ENCODE data around the gene AEBP1.

AEBP1 gene

GRCh38 chr7:44110719-44111635 is 6.8 kb downstream of the AEBP1 start:
- in situ Hi-C loops (cut with MboI; ENCODE audit: low sequenced_read_pairs), result no loop called here
- Histone ChIP-seq H3K9me3 (no peaks in the 10 kb centered on the region), H3K4me1 (no peaks in the 10 kb centered on the region), H3K36me3 (replicated peaks) (peaks cover 17% of the 10 kb centered on the region), H3K4me3 (no peak overlapping the region), H3K27me3 (ENCODE audit: low read depth) (no peaks in the 10 kb centered on the region)
- no peak for DNase-seq (ENCODE audit: low spot score in 2 of 2)

DNA sequence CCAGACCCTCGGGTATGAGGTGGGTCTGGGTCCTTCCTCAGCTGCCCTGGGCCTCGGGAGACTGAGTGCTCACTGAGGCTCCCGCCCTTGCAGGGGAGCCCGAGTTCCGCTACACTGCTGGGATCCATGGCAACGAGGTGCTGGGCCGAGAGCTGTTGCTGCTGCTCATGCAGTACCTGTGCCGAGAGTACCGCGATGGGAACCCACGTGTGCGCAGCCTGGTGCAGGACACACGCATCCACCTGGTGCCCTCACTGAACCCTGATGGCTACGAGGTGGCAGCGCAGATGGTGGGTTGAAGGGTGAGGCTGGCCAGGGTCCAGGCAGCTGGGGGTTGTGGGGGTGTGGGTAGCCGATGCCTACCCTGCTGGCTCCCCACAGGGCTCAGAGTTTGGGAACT is 7.6 kb downstream of the AEBP1 start:
- Histone ChIP-seq H3K9me3 (no peaks in the 10 kb centered on the region), H3K36me3 (replicated peaks) (peaks cover 24% of the 10 kb centered on the region), H3K27me3 (ENCODE audit: low read depth) (no peaks in the 10 kb centered on the region), H3K4me1 (no peaks in the 10 kb centered on the region), H3K4me3 (no peak overlapping the region)
- DNase-seq (ENCODE audit: low spot score in 2 of 2), result no peak
- in situ Hi-C loops (cut with MboI; ENCODE audit: low sequenced_read_pairs), result no loop called here

GRCh38 chr7:44112231-44112996 is 8.3 kb downstream of the AEBP1 start:
- Histone ChIP-seq H3K9me3 (no peaks in the 10 kb centered on the region), H3K4me1 (no peaks in the 10 kb centered on the region), H3K4me3 (no peak overlapping the region), H3K27me3 (ENCODE audit: low read depth) (no peaks in the 10 kb centered on the region), H3K36me3 (replicated peaks) (peaks cover 30% of the 10 kb centered on the region)
- no peak for DNase-seq (ENCODE audit: low spot score in 2 of 2)
- in situ Hi-C loops (cut with MboI; ENCODE audit: low sequenced_read_pairs), result no loop called here

DNA sequence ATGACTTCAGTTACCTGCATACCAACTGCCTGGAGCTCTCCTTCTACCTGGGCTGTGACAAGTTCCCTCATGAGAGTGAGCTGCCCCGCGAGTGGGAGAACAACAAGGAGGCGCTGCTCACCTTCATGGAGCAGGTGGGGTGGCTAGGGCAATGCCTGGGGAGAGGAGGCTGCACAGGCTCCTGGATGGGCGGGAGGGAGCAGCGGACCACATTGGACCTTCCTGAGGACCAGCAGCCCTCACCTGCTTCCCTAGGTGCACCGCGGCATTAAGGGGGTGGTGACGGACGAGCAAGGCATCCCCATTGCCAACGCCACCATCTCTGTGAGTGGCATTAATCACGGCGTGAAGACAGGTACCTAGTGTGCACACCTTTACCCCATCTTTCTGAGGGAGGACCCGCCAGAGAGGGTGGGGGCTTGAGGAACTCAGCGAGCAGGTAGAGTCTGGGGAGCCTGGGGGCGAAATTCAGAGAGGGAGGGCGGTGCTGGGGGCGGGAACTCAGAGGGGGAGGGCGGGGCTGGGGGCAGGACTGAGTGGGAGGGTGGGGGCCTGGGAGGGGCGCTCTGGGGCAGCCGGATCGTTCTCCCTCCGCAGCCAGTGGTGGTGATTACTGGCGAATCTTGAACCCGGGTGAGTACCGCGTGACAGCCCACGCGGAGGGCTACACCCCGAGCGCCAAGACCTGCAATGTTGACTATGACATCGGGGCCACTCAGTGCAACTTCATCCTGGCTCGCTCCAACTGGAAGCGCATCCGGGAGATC is 9.0 kb downstream of the AEBP1 start:
- Histone ChIP-seq H3K4me3 (no peak overlapping the region), H3K4me1 (no peaks in the 10 kb centered on the region), H3K27me3 (ENCODE audit: low read depth) (no peaks in the 10 kb centered on the region), H3K9me3 (no peaks in the 10 kb centered on the region), H3K36me3 (replicated peaks) (peaks cover 38% of the 10 kb centered on the region)
- DNase-seq (ENCODE audit: low spot score in 2 of 2), result no peak
- in situ Hi-C loops (cut with MboI; ENCODE audit: low sequenced_read_pairs), result no loop called here

- no peaks in the 10 kb centered on the region for H3K27me3 ChIP-seq (ENCODE audit: low read depth)
- DNase-seq (ENCODE audit: low spot score in 2 of 2), result no peak
- no peaks in the 10 kb centered on the region for H3K9me3 ChIP-seq
- H3K4me3 ChIP-seq, result no peak overlapping the region
- H3K36me3 ChIP-seq (replicated peaks), result peaks cover 43% of the 10 kb centered on the region
- in situ Hi-C loops (cut with MboI; ENCODE audit: low sequenced_read_pairs), result no loop called here
- H3K4me1 ChIP-seq, result no peaks in the 10 kb centered on the region
Measured at GRCh38 chr7:44113764-44114354, 9.7 kb downstream of the AEBP1 start.

DNA sequence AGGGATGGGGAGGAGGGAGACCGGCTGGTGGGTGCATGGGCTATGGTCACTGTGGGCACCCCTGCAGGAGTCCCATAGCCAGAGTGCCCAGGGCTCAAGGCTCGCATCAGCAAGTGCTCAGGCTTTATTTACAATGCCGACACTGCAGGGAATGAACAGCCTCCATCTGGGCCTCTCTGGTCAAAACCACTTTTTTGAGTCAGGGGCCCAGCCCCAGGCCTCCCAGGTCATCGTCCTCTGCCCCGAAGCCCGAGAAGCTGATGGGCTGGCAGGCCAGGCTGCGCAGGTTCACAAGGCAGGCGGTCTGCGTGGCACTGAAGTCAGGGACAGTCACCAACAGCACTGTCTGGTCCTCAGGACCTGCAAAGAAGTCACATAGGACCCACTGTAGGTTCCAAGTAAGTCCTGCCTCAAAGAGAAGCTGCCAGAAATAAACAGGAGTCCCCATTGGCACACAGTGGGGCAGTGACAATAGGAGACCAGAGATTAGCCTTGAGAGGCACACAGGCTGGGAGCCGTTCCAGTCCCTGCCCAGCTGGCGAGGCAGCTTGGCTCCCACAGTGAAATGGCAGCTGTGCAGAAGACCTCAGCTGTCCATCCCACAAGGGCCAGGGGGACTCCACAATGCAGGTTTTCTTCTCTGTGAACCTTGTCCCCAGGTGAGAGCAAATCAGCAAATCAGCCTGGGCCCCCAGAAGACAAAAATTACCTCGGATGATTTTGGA is 10.6 kb downstream of the AEBP1 start:
- H3K4me1 ChIP-seq, result no peaks in the 10 kb centered on the region
- in situ Hi-C loops (cut with MboI; ENCODE audit: low sequenced_read_pairs), result no loop called here
- DNase-seq (ENCODE audit: low spot score in 2 of 2), result no peak
- no peak overlapping the region for H3K4me3 ChIP-seq
- peaks cover 50% of the 10 kb centered on the region for H3K36me3 ChIP-seq (replicated peaks)
- no peaks in the 10 kb centered on the region for H3K27me3 ChIP-seq (ENCODE audit: low read depth)
- H3K9me3 ChIP-seq, result no peaks in the 10 kb centered on the region

GRCh38 chr7:44116087-44116788 is 12.1 kb downstream of the AEBP1 start:
- H3K4me3 ChIP-seq, result no peak overlapping the region
- H3K4me1 ChIP-seq, result 0 out of 2 replicates have a peak, but pooled peaks cover 2% of the 10 kb centered on the region
- no peaks in the 10 kb centered on the region for H3K9me3 ChIP-seq
- peaks cover 65% of the 10 kb centered on the region for H3K36me3 ChIP-seq (replicated peaks)
- no peaks in the 10 kb centered on the region for H3K27me3 ChIP-seq (ENCODE audit: low read depth)
- in situ Hi-C loops (cut with MboI; ENCODE audit: low sequenced_read_pairs), result no loop called here
- no peak for DNase-seq (ENCODE audit: low spot score in 2 of 2)

- no peak for DNase-seq (ENCODE audit: low spot score in 2 of 2)
- H3K36me3 ChIP-seq (replicated peaks), result peaks cover 73% of the 10 kb centered on the region
- H3K4me1 ChIP-seq, result peaks cover 3% of the 10 kb centered on the region; the same call in 1 of the 2 replicates
- H3K27me3 ChIP-seq (ENCODE audit: low read depth), result no peaks in the 10 kb centered on the region
- in situ Hi-C loops (cut with MboI; ENCODE audit: low sequenced_read_pairs), result no loop called here
- H3K4me3 ChIP-seq, result no peak overlapping the region
- no peaks in the 10 kb centered on the region for H3K9me3 ChIP-seq
Measured at GRCh38 chr7:44116789-44117666, 12.9 kb downstream of the AEBP1 start.

DNA sequence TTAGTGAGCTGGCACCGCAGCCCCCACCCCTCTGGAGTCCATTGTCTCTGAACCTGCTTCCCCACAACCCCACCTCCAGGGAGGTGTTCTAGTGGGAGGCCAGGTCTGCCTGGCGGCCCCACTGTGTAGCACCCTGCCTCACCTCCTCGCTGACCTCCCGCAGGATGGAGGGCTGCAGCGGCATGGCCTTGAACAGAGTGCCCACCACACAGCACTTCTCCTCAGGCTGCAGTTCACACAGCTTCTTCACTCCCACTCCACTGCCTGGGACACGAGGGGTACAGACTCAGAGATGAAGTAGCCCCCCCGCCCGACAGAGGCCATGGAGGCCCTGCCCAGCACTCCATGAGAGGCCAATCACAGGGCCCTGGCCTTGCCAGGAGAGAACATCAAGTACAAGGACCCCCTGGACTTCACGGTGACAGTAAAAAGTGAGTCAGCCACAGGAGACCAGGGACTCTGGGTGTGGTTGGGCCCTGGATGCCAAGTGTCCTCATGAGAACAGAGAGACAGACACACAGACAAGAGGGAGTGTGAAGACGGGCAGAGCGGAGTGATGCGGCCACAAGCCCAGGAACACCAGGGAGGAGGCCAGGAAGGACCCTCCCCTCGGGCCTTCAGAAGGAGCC is 13.8 kb downstream of the AEBP1 start:
- Histone ChIP-seq H3K27me3 (ENCODE audit: low read depth) (no peaks in the 10 kb centered on the region), H3K4me1 (peaks cover 11% of the 10 kb centered on the region; the same call in 1 of the 2 replicates), H3K9me3 (no peaks in the 10 kb centered on the region), H3K4me3 (no peak overlapping the region), H3K36me3 (replicated peaks) (peaks cover 75% of the 10 kb centered on the region)
- in situ Hi-C loops (cut with MboI; ENCODE audit: low sequenced_read_pairs), result no loop called here
- DNase-seq (ENCODE audit: low spot score in 2 of 2), result no peak

DNA sequence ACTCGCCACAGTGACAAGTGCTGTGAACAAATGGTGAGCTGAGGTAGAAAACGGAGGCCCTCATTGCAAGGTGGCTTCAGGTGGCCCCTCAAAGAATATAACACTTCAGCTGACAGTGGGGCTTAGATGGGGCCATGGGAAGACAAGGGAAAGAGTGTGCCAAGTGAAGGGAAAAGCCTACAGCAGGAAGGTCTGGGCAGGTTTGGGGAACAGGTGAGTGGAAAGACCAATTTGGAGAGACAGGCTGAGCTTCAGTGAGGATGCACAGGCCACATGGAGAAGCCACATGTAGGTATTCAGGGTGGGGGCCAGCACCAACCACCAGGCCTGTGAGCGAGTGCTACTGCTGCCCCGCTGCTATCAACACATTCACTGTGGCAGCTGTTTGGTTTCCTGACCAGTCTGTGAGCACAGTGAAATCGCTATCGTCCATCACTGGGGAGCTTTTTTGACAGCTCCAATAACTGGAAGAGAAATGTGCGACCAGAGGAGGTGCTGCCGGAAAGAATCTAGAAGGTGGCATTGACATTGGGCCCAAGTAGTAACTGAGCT is 15.8 kb downstream of the AEBP1 start:
- in situ Hi-C loops (cut with MboI; ENCODE audit: low sequenced_read_pairs), result no loop called here
- H3K36me3 ChIP-seq (replicated peaks), result peaks cover 68% of the 10 kb centered on the region
- no peaks in the 10 kb centered on the region for H3K27me3 ChIP-seq (ENCODE audit: low read depth)
- no peaks in the 10 kb centered on the region for H3K9me3 ChIP-seq
- H3K4me1 ChIP-seq, result peaks cover 11% of the 10 kb centered on the region
- H3K4me3 ChIP-seq, result no peak overlapping the region
- DNase-seq (ENCODE audit: low spot score in 2 of 2), result no peak

- Histone ChIP-seq H3K36me3 (replicated peaks) (peaks cover 64% of the 10 kb centered on the region), H3K9me3 (no peaks in the 10 kb centered on the region), H3K27me3 (ENCODE audit: low read depth) (no peaks in the 10 kb centered on the region), H3K4me1 (peaks cover 11% of the 10 kb centered on the region), H3K4me3 (no peak overlapping the region)
- in situ Hi-C loops (cut with MboI; ENCODE audit: low sequenced_read_pairs), result no loop called here
- DNase-seq (ENCODE audit: low spot score in 2 of 2), result no peak
Measured at GRCh38 chr7:44120395-44120794, 16.2 kb downstream of the AEBP1 start.
